Mucosa of gallbladder (tissue), 1 donor: Measurements from ENCODE around the gene TTLL12. TPM values are rescaled to one million over a fixed set of nuclear protein-coding genes. Genes with fewer than 3 reads are reported as not detected.

Source experiments
- DNase-seq: peaks from one replicate; pipeline ENCODE4 v3.0.0-alpha.2; 2020; ENCODE audit warnings: low spot score
- total RNA-seq: library from RNA; stranded (reverse); gene quantifications from one replicate; pipeline ENCODE4 v1.2.1, GENCODE V29; 2021
- donor health status: DM: no; HTN: no; CAD: no.

TTLL12 gene
- total RNA-seq, 1 donor from 2014 or later: 105 TPM

GRCh38 chr22:43128116-43128515 is 58.8 kb downstream of the TTLL12 start:
- DNase-seq: no peak

GRCh38 chr22:43127166-43127908 is 59.6 kb downstream of the TTLL12 start:
- peak; percentile 78 for DNase-seq

- peak; percentile 57 for DNase-seq
Observed at GRCh38 chr22:43126501-43127165, 60.3 kb downstream of the TTLL12 start.

- DNase-seq: no peak
Observed at GRCh38 chr22:43118953-43119458, 67.9 kb downstream of the TTLL12 start.

- peak; percentile 30 for DNase-seq
Observed at GRCh38 chr22:43118024-43118849, 68.7 kb downstream of the TTLL12 start.

GRCh38 chr22:43116932-43117331 is 70.0 kb downstream of the TTLL12 start:
- no peak for DNase-seq

Other genes with a start within 250 kb of the TTLL12 start
- gene PACSIN2, start 172.0 kb downstream of the TTLL12 start, total RNA-seq: 182 TPM
- gene TTLL1, start 97.7 kb downstream of the TTLL12 start, total RNA-seq: 5.9 TPM
- 19.0 TPM for gene BIK, start 76.4 kb downstream of the TTLL12 start, total RNA-seq
- 29.3 TPM for gene MCAT, start 43.7 kb downstream of the TTLL12 start, total RNA-seq
- 322 TPM for gene TSPO, start 35.6 kb downstream of the TTLL12 start, total RNA-seq
- 1.7 TPM for gene SCUBE1, start 156.2 kb upstream of the TTLL12 start, total RNA-seq
- not detected for gene MPPED1, start 224.9 kb upstream of the TTLL12 start, total RNA-seq